HG03159 (cell line): Measurements from ENCODE around the gene SLC25A42.

Experiments used
- ATAC-seq: cut with Tn5 transposase; IDR thresholded peaks from one replicate; pipeline ENCODE4 v1.9.1; 2021; ENCODE audit warnings: mild to moderate bottlenecking, moderate library complexity; ENCODE audit not compliant: unreplicated experiment

The SLC25A42 gene

DNA sequence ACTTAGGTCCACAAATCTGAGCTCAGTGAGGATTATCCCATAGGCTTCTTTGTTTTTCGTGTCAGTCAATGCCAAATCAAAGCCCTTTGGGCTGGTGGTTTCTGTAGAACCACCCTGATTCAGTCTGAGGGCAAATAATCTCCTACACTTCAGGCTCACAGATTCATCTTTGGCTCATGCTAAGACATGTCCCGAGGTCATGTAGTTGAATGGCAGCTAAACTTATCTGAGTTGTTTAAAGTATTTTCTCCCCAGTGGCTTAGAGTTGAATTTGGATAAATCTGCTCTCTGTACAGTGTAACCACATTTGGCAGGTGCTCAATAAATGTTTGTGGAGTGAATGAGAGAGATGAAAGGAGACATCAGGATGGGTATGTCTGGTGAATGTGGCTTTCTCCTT is 13.1 kb upstream of the SLC25A42 start:
- ATAC-seq, result no peak

DNA sequence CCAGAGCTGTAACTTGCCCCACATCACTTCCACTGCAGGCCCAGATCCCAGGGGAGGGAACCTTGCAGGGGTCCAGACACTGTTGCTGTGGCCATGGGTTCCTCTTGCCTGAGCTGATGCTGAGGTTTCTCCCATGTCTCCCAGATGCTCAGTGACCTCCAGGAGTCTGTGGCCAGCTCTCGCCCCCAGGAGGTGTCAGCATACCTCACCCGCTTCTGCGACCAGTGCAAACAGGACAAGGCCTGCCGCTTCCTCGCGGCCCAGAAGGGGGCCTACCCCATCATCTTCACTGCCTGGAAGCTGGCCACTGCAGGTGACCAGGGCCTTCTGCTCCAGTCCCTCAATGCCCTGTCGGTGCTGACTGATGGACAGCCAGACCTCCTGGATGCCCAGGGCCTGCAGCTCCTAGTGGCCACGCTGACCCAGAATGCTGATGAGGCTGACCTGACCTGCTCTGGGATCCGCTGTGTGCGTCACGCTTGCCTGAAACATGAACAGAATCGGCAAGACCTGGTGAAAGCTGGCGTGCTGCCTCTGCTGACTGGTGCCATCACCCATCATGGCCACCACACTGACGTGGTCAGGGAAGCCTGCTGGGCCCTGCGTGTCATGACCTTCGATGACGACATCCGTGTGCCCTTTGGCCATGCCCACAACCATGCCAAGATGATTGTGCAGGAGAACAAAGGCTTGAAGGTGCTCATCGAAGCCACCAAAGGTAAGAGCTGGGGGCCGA is 12.1 kb upstream of the SLC25A42 start:
- no peak for ATAC-seq

DNA sequence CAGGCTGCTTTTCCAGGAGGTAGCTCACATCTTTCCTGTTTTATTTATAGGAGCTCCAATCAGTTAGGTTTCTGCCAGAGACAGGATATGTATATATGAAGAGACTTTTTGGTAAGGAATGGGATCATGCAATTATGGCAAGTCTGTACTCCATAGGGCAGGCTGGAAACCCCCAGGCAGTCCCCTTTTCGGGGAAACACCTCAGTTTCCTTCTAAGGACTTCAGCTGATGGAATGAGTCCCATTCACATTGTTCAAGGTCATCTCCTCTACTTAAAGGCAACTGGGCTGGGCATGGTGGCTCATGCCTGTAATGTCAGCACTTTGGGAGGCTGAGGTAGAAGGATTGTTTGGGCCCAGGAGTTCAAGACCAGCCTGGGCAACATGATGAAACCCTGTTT is 10.9 kb upstream of the SLC25A42 start:
- ATAC-seq, result no peak

DNA sequence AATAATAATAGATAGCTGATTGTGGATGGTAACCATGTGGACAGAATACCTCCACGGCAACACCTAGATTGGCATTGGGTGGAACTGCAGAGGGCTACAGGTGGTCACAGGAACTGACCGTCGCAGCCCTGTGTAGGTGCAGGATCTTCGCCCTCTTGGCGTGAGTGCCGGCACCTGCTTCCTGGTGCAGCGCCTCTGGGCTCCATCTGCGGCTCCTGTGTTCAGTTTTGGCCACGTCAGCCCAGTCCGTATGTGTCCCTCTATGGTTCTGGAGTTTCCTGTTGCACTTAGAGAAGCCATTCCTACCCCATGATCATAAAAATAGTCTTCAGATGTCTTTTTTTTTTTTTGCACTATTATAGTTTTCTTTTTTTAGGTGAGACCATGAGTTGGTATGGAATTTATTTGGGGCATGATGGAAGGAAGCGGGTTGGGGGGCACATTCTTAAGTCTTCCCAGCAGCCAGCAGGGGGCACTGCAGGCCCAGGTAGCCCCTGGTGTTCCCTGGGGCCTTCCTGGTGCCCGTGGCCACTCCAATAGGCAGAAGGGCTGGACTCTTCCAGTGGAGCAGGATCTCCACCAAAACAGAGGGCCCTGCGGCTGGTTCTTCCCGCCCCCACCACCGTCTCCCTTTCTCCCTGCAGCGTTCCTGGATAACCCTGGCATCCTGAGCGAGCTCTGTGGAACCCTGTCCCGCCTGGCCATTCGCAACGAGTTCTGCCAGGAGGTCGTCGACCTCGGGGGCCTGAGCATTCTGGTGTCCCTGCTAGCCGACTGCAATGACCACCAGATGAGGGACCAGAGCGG is 10.1 kb upstream of the SLC25A42 start:
- ATAC-seq, result no peak

DNA sequence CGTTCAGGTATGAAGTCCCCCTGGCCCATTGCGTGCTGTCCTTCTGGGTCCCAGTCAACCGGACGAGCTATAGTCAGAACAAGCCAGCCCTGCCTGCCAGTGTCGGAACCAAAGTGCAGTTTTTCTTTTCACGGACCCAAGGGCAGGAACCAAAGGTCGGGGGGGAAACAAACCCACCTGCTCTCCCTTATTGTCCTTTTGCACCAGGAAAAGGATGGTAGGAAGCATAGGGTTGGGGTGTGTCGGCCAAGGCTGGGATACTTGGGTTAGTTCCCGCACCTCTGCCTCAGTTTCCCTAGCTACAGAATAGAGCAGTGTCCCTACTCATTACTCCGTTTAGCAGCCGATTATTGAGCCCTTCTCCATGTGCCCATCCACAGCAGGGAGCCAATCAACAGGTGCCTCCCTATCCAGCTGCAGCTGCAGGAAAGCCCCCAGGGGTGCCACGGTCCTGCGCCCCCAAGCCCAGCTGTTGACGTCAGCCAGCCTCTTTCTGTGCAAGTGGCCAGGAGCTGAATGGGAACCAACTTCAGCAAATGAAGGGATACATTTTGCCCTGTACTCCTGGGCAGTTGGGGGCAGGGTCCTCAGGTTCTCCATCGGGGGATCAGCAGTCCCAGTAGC is 9.4 kb upstream of the SLC25A42 start:
- ATAC-seq, result no peak

DNA sequence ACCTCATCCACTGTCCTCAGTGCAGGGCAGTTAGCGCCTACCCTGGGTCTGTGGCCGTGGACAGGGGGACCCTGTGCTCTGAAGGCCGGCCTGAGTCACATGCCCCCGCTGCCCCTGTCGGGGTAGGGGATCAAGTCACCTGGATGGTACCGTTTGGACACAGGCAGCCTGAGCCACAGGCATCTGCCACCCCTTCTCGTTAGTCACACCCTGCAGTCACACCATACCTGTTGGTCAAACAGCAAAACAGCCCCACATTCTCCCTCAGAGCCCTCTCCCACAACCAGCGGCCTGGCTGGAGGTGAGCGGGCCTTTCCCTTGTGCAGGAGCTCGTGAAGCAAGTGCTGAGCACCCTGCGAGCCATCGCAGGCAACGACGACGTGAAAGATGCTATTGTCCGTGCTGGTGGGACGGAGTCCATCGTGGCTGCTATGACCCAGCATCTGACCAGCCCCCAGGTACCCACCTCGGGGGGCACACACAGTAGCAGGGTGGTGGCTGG is 8.8 kb upstream of the SLC25A42 start:
- no peak for ATAC-seq

DNA sequence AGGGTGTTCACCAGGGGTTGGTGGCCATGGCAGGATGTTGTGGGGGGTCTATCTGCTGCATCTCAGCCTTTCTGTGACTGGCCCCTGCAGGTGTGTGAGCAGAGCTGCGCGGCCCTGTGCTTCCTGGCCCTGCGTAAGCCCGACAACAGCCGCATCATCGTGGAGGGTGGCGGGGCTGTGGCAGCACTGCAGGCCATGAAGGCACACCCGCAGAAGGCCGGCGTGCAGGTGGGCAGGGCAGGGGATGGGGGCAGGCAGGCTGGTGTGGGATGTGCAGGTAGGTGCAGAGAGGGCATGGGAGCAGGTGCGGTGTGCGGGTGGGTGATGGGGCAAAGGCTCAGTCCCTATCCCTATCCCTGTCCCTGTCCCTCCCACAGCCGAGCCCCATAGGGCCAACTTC is 8.1 kb upstream of the SLC25A42 start:
- no peak for ATAC-seq

DNA sequence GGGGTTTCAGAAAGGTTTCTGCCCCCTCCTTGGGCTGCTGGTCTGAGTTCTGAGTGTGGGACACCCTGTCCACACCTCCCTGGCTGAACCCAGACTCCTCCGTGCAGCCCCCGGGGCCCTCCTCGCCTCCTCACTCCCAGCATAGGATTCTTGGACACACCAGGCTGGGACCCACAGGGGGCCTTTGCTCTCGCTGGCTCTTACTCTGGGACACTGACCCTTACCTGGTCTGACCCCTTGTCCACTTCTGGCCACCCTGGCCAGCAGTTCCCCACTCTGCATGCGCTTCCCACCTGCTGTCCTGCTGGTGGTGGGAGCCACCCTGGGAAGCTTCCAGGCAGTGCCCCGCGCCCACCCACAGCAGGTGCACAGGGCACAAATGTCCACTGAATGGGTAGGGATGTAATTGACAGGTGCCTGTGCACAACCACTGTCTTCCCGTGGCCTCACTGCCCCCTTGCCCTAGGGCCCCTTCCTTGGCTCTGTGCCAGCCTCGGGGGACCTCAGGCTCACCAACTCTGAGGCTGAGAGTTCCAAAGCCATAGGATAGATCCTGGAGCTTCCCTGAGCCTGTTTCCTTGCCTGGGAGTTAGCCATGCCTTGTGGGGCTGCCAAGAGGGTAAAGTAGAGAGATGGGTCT is 7.0 kb upstream of the SLC25A42 start:
- ATAC-seq, result no peak

DNA sequence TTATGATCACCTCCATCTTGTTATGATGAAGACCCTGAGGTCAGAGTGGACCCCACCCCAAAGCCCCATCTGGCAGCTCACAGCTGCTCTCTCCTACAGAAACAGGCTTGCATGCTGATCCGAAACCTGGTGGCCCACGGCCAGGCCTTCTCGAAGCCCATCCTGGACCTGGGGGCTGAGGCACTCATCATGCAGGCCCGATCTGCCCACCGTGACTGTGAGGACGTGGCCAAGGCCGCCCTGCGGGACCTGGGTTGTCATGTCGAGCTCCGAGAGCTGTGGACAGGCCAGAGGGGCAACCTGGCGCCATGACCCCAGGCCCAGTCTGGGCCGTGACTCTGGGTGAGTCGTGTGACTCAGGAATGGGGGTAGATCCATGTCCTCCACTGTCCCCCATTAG is 6.5 kb upstream of the SLC25A42 start:
- no peak for ATAC-seq

DNA sequence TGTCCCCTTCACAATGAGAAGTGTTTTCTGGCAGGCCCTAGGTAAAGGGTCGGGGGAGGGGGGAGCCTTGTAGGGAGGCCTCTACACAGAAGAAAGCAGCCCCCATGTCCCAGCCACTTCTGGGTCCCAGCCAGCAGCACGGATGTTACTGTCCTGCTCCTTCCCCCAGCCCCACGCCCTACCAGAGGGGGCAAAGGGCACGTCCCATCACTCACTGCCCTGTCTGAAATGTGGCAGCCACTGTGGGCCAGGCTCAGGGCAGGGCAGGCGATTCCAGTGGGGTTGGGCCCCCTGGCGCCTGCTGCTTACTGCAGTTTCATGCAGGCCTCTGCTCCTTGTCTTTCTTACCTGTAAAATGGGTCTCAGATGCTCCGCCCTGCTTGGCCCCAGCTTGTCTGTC is 6.1 kb upstream of the SLC25A42 start:
- no peak for ATAC-seq

DNA sequence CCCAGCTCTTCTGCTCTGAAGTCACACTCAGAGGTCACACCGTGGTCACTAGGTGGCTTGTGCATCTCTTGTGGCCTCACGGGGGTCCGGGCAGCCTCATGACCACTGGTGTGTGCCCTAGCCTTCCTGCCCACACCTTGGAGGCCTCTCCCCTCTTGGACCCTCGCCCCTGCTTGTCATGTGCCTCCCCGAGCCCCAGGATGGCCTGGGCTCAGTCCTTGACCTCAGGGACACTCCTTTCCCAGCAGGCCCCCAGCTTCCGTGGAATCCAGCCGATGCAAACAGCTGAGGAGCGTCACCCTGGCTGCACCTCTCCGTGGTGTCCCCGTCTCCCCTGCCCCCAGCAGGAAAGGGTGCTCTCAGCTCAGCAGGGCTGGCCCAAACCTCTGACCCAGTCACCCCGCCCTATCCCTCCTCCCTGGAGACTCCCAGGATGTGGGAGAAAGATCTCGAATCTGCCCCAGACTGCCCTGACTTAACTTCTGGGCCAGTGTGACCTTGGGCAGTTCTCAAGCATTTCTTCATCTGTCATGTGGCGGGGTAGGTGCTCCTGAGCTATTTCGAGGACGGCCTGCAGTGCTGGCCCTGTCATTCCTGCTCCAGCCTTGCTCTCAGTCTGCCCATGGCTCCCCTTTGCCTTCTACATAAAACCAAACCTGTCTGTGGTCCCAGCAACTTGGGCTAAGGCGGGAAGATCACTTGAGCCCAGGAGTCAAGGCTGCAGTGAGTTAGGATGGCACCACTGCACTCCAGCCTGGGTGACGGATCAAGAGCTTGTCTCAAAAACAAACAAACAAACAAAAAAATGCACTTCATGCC is 4.6 kb upstream of the SLC25A42 start:
- no peak for ATAC-seq

DNA sequence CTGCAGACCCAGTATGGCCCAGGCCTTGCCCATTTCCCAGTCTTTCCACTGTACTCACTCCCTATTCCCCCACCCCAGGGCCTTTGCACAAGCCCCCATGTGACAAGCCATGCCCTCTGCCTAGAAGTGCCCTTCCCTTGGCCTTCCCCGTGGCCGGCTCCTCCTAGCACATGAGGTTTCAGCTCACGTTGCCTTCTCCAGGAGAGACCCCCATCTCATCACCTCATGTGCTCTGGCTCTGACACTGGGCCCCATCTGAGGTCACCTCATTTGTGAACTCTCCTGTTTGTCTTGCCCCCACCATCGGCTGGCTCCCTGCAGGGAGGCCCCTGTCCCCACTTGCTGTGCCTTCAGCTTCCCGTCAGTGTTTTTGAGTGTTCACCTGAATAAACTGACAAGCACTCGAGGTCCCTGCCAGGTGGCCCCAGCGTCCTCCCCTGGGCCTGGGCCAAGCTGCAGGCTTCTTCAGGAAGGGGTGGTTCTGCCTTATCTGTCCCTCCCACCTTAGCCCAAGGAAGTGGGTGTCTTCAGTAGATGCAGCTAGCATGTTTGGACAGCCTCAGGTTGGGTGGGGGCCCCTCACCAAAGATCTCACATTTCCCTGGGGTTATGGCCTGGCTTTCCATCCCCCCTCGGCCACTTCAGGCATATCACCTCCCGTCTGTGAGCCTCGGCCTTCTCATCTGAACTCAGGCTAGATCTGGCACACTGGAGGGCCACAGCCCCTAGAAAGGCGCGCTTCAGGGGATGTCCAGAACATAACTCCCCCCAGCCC is 3.8 kb upstream of the SLC25A42 start:
- ATAC-seq, result no peak

DNA sequence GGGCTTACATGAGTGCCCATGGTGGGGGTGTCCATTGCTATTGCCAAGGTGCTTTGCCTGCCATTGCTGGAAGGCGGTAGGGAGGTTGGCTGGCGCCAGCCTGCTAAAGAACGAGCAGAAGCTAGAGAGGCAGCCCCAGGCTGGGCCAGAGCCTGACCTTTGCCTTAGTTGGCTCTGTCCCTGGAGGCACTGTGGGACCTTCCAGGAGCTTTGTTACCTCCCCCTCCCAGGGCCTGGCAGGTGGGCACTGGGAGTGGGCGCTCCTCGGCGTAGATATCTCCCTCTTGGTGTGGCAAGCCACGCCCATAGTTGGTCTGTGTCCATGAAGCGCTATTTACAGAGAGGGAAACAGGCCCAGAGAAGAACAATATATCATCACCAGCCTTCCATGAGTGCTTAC is 2.3 kb upstream of the SLC25A42 start:
- no peak for ATAC-seq

DNA sequence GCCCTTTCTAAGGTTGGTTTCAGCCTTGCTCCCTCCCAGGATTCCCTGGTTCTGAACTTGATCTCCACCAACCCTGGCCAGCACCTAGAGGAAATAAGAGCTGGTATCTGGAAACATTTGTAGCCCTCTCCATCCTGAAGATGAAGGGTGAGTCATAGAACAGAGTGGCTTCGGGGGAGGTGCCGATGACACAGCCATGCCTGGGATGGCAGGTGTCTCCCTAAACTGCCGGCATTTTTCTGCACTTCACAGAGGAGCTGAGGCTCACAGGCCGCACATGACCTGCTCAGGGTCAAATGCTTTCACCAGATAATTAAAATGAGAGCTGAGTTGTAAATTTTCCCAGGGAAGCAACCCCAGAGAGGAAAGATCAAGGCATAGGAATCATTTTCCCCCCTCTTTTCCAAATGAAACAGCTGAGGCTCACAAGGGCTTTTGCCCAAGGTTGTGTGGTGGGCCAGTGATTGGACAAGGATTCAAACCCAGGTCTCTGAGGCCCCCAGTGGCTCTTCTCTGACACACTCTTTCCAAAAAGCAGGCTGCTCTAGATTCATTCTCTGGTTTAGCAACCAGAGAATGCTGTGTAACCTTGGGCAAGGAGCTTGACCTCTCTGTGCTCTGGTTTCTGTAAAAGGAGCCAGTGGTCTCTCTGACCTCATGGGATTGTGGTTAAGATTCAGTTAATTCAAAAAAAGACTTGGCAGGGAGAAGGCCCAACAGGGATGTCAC is 1.2 kb upstream of the SLC25A42 start:
- no peak for ATAC-seq

DNA sequence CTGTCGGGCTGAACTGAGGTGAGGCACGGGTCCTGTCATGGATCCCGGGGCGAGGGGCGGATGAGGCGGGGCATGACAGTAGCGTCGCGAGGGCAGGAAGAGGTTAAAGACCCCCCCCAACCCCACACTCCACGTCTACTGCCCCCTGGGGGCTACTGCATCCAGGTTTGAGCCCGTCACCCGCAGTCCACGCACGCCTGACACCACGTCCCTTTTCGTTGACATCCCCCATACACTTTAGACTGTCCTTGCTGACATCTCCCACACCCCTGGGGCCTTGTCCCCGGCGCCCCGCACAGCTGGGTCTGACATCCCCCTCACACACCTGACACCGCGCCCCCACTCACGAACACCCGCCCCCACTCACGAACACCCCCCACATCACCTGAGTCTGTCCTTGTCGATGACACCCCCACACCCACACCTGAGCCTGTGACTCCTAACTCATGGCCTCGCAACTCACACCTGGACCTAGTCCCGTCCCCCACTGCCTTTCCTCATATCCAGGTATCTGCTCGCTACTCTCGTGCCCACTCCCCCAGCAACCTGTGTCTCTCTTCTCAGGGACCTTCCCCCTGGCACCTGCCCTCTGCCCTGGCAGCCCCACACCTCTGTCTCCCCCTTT is 416 bp downstream of the SLC25A42 start:
- ATAC-seq, result no peak

DNA sequence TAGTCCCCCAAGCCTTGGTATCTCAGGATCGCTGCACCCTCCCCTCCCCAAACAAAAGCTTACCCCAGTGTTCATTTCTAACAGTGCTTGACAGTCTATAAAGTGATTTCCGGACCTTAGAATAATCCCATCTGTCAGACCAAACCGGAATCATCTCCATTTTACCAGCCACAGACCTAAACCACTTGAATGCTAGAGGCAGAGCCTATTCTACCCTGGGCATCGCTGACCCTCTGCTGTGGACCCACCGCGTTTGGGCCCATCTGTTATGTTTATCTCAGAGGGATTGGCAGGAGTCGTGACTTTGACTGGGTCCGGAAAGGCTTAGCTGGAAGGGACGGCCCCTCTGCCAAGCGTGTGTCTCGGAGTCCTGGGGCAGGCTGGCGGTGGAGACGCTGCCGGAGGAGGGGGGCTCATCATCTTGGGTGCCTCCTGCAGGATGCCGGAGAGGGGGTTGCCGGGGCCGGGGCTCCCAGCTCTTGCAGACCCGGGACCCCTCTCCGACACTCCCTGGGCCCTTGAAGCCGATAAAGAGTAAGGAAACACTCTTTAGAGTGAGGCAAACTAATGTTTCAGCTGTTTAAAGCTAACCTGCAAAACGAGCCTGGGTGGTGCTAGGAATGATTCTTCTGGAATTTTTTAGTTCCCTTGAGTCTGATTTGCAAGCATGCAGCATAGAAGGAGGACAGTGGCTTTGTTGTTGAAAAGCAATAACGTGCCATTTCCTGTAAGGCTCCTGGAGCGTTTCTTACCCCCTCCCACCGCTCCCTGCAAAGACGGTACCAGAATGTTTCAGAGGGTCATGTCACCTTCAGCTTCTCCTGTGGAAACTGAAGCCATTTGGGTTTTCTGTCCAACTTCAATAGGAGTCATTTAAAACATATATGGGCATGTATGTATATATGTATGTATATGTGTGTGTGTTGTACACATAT is 1.3 kb downstream of the SLC25A42 start:
- no peak for ATAC-seq

DNA sequence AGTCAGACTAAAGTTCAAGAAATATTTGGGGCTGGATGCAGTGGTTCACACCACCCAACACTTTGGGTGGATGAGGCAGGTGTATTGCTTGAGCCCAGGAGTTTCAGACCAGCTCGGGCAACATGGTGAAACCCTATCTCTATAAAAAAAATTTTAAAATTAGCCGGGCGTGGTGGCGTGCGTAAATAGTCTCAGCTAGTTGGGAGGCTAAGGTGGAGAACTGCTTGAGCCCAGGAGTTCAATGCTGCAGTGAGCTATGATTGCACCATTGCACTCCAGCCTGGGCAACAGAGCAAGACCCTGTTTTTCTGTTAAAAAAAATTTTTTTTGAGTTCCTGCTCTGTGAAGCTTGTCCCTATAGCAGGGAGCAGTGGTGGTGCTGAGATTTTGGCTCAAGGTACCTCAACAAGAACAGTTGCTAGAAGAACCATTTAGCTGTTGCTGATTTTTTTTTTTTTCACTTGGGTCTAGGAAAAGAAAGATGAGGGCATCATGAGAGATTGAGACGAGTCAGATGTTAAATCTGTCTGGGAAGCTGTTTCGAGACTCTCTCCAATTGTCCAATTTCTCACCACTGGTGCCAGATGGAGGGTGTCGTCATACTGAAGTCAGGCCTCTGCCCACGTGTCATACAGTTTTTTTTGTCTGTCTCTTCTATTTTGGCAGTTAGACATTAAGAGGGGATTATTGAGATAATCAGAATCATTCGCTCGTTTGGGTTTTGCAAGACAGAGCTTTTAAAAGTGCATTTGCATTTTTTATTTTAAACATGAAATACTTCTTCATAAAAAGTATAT is 3.7 kb downstream of the SLC25A42 start:
- ATAC-seq, result no peak
